Subcutaneous abdominal adipose tissue (tissue), 5 donors: Measurements from ENCODE around the gene BRMS1L.

ENCODE experiments used
- H3K27ac ChIP-seq: one replicate; pipeline ENCODE4 v1.7.0; 2013; ENCODE audit warnings: low read depth, mild to moderate bottlenecking, inconsistent platforms, low read length, moderate library complexity
- H3K27me3 ChIP-seq, 5 donors: one replicate each; pipeline ENCODE4 v1.7.0; 2013; ENCODE audit warnings: low read length in 5 of 5, inconsistent platforms in 1 of 5; ENCODE audit not compliant: control insufficient read depth in 5 of 5, insufficient read depth in 4 of 5
- H3K36me3 ChIP-seq, 5 donors: one replicate each; pipeline ENCODE4 v1.7.0; 2013; ENCODE audit warnings: low read length in 5 of 5; ENCODE audit not compliant: control insufficient read depth in 5 of 5, insufficient read depth in 5 of 5
- H3K4me1 ChIP-seq, 5 donors: one replicate each; pipeline ENCODE4 v1.7.0; 2013; ENCODE audit warnings: low read length in 5 of 5, mild to moderate bottlenecking in 3 of 5, moderate library complexity in 1 of 5; ENCODE audit not compliant: control insufficient read depth in 5 of 5, insufficient read depth in 5 of 5
- H3K4me3 ChIP-seq, 5 donors: one replicate each; pipeline ENCODE4 v1.7.0; 2013; ENCODE audit warnings: low read length in 5 of 5, low read depth in 1 of 5
- H3K9ac ChIP-seq, 5 donors: one replicate each; pipeline ENCODE4 v1.7.0; 2013; ENCODE audit warnings: low read length in 5 of 5, mild to moderate bottlenecking in 4 of 5, moderate library complexity in 3 of 5
- H3K9me3 ChIP-seq, 5 donors: one replicate each; pipeline ENCODE4 v1.7.0; 2013; ENCODE audit warnings: low read length in 5 of 5; ENCODE audit not compliant: control insufficient read depth in 5 of 5
- donor health status: healthy.
- donor health status: healthy.
- donor health status: healthy.
- donor health status: healthy.
- donor health status: healthy.

BRMS1L gene

DNA sequence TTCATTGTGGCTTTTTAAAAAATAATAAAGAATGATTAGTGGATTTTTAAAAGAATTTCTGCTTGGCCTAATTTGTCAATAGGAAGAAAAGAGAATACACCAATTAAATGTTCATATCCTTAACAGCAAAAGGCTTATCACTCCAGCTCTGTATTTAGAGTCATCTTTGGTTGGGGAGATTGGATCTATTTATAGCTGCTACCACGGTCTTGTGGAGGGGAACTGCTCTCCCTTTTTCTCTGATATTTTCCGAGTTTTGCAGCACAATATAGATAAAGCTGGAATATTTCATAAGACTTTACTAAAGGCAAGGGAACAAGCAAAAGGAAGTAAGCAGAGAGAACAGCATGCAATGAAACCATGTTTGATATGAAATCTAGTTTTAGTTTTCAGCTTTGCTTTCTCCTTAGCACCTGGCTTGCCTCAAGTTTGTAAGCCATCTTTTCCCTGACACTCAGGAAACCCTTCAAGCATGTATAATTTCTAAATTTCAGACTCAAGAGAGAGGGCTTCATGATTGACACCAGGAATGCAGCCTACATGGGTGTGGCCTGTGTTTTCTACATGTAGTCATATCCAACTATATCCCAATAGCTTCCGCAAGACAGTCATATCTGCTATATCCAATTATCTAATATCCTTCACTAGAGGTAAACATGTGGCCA is 35.2 kb downstream of the BRMS1L start:
- H3K27me3 ChIP-seq: no peaks in the 10 kb centered on the region
- H3K9ac ChIP-seq: no peak overlapping the region
- H3K4me1 ChIP-seq: no peaks in the 10 kb centered on the region
- H3K36me3 ChIP-seq: peaks cover 5 to 36% (median 32%) of the 10 kb centered on the region in 5 donors
- no peaks in the 10 kb centered on the region for H3K9me3 ChIP-seq
- no peak overlapping the region for H3K27ac ChIP-seq
- H3K4me3 ChIP-seq: no peak overlapping the region

DNA sequence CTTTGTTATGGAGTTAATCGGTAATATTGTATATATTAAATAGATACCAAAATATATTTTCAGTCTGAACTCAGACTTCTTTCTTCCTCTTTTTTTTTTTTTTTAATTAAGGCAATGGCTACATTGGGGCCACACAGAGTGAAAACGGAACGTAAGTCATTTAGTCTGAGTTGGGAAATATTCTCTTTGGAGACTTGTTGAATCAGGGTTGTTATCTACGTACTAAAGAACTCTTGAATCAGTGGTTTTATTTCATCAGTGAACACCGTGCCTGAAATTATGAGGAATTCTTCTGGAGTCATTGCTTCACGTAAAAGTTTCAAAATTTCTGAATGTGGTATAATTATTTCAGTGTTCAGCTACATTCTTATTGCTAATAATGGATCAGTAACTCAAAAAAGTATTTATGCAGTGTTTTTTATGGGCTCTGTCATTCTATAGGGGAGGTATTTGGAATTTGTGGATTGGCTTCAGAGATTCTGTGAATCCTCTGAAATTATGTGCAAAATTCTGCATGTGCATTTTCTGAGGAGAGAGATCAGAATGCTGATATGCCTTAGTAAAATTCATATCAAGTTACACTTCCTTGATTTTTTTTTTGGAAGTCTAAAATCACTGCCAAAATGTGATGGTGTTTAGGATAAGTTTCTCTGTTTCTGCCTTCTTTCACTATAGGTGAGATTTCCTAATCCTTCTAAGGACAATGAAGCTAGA is 39.6 kb downstream of the BRMS1L start:
- H3K27ac ChIP-seq: no peak overlapping the region
- H3K36me3 ChIP-seq: peaks cover 11 to 46% (median 26%) of the 10 kb centered on the region in 5 donors
- no peaks in the 10 kb centered on the region for H3K4me1 ChIP-seq
- no peaks in the 10 kb centered on the region for H3K9me3 ChIP-seq
- no peak overlapping the region for H3K9ac ChIP-seq
- no peaks in the 10 kb centered on the region for H3K27me3 ChIP-seq
- H3K4me3 ChIP-seq: no peak overlapping the region

DNA sequence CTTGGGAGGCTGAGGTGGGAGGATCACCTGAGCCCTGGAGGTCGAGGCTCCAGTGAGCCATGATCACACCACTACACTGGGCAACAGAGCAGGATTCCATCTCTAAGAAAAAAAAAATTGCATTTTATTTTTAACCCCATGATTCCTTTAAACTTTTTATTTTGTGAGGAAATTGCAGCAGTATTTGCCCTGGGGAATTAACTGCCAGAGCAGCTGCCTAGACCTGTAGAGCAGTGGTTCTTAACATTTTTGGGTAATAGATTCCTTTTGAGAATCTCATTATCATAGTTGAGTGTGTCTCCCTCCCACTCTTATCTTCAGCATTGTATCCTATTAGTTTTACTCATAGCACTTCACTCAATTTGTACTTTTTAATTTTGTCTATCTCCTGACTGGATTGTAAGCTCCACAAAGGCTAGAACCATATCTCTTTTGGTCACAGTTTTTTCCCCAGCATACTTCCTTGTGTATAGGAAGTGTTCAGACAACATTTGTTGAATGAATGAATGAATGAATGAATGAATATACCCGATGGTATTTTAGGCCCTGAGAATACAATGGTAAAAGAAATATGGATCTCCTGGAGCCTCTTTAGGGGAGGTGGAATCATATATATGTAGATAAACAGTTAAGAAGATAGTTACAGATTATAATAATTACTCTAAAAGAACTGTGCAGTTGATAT is 40.6 kb downstream of the BRMS1L start:
- Histone ChIP-seq H3K27me3 (no peaks in the 10 kb centered on the region), H3K9ac (no peak overlapping the region), H3K36me3 (peaks cover 11 to 41% (median 26%) of the 10 kb centered on the region in 5 donors), H3K27ac (no peak overlapping the region), H3K9me3 (no peaks in the 10 kb centered on the region), H3K4me1 (no peaks in the 10 kb centered on the region), H3K4me3 (no peak overlapping the region)

DNA sequence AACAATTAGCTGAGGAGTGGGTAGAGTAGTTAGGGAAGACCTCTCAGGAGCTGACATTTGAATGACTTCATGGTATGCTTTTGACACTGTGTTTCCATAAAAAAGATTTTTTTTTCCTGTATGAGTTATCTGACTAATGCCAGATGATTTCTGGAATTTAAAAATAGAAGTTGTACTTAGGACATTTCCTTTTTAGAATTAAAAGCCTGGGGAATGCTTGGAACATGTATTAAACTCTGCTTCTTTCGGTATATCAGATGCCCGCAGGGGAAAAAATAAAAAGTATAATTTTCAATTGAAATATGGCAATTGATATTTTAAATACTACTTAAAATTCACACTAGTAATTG is 41.1 kb downstream of the BRMS1L start:
- no peaks in the 10 kb centered on the region for H3K4me1 ChIP-seq
- H3K27ac ChIP-seq: no peak overlapping the region
- H3K27me3 ChIP-seq: no peaks in the 10 kb centered on the region
- no peak overlapping the region for H3K9ac ChIP-seq
- H3K9me3 ChIP-seq: no peaks in the 10 kb centered on the region
- no peak overlapping the region for H3K4me3 ChIP-seq
- peaks cover 11 to 41% (median 26%) of the 10 kb centered on the region in 5 donors for H3K36me3 ChIP-seq

DNA sequence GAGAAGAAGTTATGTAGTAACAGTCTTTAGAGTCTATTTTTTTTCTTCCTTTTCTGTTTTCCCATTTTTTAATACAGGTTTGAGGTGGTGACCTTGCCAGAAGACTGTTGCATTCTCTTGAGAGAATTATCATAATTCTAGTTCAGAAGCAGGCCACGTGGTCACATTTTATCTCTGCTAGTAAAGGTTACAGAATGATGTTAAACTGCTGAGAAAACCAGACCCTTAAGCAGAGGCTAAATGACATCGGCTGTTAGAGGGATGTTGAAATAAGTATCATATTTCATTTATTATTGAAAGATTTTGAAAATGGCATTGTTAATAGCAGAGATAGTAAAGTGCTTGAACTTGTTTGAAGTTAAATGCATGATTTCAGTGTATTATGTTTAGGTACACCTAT is 49.2 kb downstream of the BRMS1L start:
- Histone ChIP-seq H3K4me1 (peaks cover 0 to 12% (median 9%) of the 10 kb centered on the region in 5 donors), H3K4me3 (no peak overlapping the region), H3K27ac (no peak overlapping the region), H3K27me3 (no peaks in the 10 kb centered on the region), H3K9me3 (no peaks in the 10 kb centered on the region), H3K36me3 (peaks cover 0 to 1% (median 0%) of the 10 kb centered on the region in 5 donors), H3K9ac (no peak overlapping the region)

DNA sequence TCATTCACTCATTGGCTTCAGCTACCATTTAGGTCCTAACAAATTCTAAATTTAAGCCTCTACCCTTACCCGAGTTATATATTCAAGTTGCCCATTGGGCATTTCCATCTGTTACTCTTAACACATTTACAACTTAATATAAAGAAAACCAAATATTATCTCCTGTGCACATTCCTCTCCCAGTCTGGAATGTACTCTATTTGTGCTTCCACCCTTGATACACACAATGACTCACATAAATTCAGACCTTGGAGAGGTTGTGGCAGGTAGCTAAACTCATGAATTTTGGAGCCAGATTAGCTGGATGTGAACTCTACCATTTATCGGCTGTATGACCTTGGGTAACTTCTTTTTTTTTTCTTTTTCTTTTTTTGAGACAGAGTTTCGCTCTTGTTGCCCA is 51.1 kb downstream of the BRMS1L start:
- H3K9me3 ChIP-seq: no peaks in the 10 kb centered on the region
- H3K9ac ChIP-seq: no peak overlapping the region
- no peaks in the 10 kb centered on the region for H3K27me3 ChIP-seq
- no peaks in the 10 kb centered on the region for H3K36me3 ChIP-seq
- peaks cover 0 to 12% (median 9%) of the 10 kb centered on the region in 5 donors for H3K4me1 ChIP-seq
- no peak overlapping the region for H3K4me3 ChIP-seq
- no peak overlapping the region for H3K27ac ChIP-seq

DNA sequence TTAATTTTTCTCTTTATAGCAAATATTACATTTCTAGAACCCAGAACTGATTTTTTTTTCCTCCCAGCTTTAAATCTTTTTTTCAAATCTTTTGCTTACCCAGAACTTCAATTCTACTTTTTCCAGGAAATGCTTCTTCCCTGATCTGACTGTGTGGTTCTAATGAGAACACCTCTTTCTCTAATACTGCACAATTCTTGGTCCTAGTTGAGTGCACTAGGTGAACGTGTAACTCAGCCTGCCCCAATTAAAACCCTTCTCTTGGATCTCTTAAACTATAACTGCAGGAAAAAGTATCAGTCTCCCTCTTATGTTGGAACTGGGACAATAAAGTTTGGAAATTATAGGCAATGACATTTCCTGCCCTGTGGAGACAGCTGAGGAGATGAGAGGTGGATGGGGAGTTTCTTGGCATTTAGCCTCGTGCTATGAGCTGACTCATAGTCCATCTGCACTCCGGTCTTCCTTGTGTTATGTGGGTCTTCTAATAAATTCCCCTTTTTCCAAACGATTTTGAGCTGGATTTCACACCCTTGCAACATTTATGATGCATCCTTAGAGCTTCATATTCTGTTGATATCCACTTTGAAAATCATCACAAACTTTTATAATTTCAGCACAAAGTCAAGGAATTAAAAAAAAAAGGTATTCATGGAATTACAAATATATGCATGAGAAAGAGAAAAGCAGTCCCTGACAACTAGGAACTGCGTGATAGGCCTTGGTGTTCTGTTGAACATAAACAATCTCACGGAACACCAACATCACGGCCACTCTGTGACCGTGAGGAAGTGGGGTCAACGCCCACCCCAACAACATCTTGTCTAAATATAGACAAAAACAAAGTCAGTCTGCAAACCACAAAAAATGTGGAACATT is 52.4 kb downstream of the BRMS1L start:
- Histone ChIP-seq H3K4me1 (peaks cover 0 to 12% (median 9%) of the 10 kb centered on the region in 5 donors), H3K4me3 (no peak overlapping the region), H3K27ac (no peak overlapping the region), H3K36me3 (no peaks in the 10 kb centered on the region), H3K9ac (no peak overlapping the region), H3K9me3 (no peaks in the 10 kb centered on the region), H3K27me3 (no peaks in the 10 kb centered on the region)

DNA sequence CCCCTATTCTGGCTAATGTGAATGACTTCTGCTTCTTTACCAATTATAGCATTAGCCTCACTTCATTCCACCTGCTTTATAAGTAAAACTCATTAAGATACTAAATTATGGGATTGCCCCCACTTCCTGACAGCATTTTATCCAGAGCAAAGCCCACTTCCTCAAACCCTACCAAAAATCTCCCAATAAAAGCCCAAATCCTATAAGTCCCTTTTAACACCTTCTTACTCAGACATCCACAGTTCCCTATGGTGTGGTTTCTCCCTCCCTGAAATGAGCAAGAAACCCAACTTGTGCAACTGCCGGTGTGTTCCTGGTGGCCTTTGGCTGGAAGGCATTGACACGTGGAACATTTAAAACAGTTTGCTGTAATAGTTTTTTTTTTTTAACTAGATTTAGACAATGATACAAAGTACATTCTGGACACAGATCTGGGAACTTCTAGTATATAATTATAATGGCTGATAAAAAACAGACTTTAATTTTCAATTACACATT is 53.1 kb downstream of the BRMS1L start:
- no peak overlapping the region for H3K9ac ChIP-seq
- H3K27ac ChIP-seq: no peak overlapping the region
- H3K9me3 ChIP-seq: no peaks in the 10 kb centered on the region
- H3K27me3 ChIP-seq: no peaks in the 10 kb centered on the region
- H3K36me3 ChIP-seq: no peaks in the 10 kb centered on the region
- peaks cover 0 to 12% (median 9%) of the 10 kb centered on the region in 5 donors for H3K4me1 ChIP-seq
- H3K4me3 ChIP-seq: no peak overlapping the region

DNA sequence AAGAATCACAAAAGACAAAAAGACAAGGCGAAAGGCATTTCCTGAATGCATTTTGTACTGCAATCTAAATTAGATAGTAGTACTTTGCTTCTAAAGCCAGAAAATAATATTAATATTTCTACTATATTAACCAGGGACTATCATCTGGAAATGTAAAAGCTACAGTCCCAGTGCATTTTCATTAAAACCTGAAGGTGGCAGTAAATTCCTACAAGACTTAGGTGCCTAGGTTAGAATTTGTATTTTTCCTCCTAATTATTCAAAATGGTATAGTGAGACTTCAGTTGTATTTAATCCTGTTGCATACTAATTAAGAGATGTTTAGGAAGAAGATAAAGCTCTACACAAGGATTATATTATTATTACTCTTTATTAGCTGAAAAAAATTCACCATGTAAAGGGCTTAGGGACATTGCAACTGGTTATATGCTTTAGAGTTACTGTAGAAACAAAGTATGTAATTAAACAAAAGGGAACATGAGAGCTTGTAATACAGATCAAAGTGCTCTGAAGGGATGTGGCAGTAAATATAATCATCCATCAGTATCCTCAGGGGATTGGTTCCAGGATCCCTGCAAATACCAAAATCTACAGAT is 53.6 kb downstream of the BRMS1L start:
- Histone ChIP-seq H3K36me3 (no peaks in the 10 kb centered on the region), H3K27ac (no peak overlapping the region), H3K9ac (no peak overlapping the region), H3K4me3 (no peak overlapping the region), H3K27me3 (no peaks in the 10 kb centered on the region), H3K9me3 (no peaks in the 10 kb centered on the region), H3K4me1 (peaks cover 0 to 12% (median 9%) of the 10 kb centered on the region in 5 donors)
